Measurements from ENCODE around the gene PCBP1. TPM values are rescaled to one million over a fixed set of nuclear protein-coding genes. Genes with fewer than 3 reads are reported as not detected.
"Not testable (repeated sequence)": the region's sequence is repeated elsewhere in the genome, so short reads cannot be mapped to it uniquely, and the experiment has no call there.

Gene PCBP1
- polyA plus RNA-seq, 3 donors: 255 to 338 (median 320) TPM

- not testable (repeated sequence) for DNase-seq (ENCODE audit: extremely low read depth in 1 of 11, low read depth in 9 of 11, low spot score in 4 of 11)
These were observed 47.2 kb downstream of the PCBP1 start for GRCh38 chr2:70134323-70134983.

Other genes with a start within 250 kb of the PCBP1 start
- gene SNRNP27, start 193.5 kb upstream of the PCBP1 start, polyA plus RNA-seq (ENCODE audit: insufficient read length in 3 of 3): 10 to 100 TPM; 62.6 to 73.7 (median 71.4) TPM
- 10 to 100 TPM; 11.7 to 16.1 (median 13.0) TPM for gene MXD1, start 172.4 kb upstream of the PCBP1 start, polyA plus RNA-seq (ENCODE audit: insufficient read length in 3 of 3)
- gene ASPRV1, start 125.8 kb upstream of the PCBP1 start, polyA plus RNA-seq (ENCODE audit: insufficient read length in 3 of 3): 1 to 10 TPM; 3.8 to 5.6 (median 4.7) TPM
- 10 to 100 TPM; 14.9 to 18.3 (median 15.5) TPM for gene C2orf42, start 103.5 kb downstream of the PCBP1 start, polyA plus RNA-seq (ENCODE audit: insufficient read length in 3 of 3)
- 100 to 1,000 TPM; 447 to 578 (median 525) TPM for gene TIA1, start 161.2 kb downstream of the PCBP1 start, polyA plus RNA-seq (ENCODE audit: insufficient read length in 3 of 3)
- 10 to 100 TPM; 69.7 to 91.0 (median 74.5) TPM for gene PCYOX1, start 170.7 kb downstream of the PCBP1 start, polyA plus RNA-seq (ENCODE audit: insufficient read length in 3 of 3)
- gene SNRPG, start 206.3 kb downstream of the PCBP1 start, polyA plus RNA-seq (ENCODE audit: insufficient read length in 3 of 3): 100 to 1,000 TPM; 107 to 171 (median 169) TPM
- gene FAM136A, start 214.6 kb downstream of the PCBP1 start, polyA plus RNA-seq (ENCODE audit: insufficient read length in 3 of 3): 10 to 100 TPM; 72.5 to 78.8 (median 77.6) TPM